HCT116 (cell line): ENCODE results near the gene C10orf143. TPM values are rescaled to one million over a fixed set of nuclear protein-coding genes. Genes with fewer than 3 reads are reported as not detected.

Source experiments
- ATAC-seq: fragments of 200-7000 bp; cut with Tn5 transposase; 2 replicates; pipeline ENCODE4 v1.9.1; 2020; ENCODE audit warnings: mild to moderate bottlenecking, moderate library complexity
- BruUV-seq: library from RNA; stranded (reverse); fragments of 400-500 nt; replicated peaks from 2 replicates; lab custom pipeline; 2021; lab: Mats Ljungman, UMichigan
- CTCF ChIA-PET: fragments of 300-600 bp; sonication (Branson Sonifier 250); formaldehyde crosslinking; loops from one replicate; lab custom pipeline; 2021; ENCODE audit warnings: antibody characterized with exemption; lab: Charles Lee
- POLR2A ChIA-PET: fragments of 300-600, 350-600 bp; sonication (Branson Sonifier 250); formaldehyde crosslinking; loops from one replicate; lab custom pipeline; 2021; ENCODE audit warnings: antibody characterized with exemption; lab: Charles Lee
- RAD21 ChIA-PET, 2 experiments: fragments of 300-600 bp; sonication (Branson Sonifier 250); formaldehyde crosslinking; loops; one replicate each; lab custom pipeline; 2023; ENCODE audit warnings: low total read pairs in 2 of 2; ENCODE audit not compliant: uncharacterized antibody in 2 of 2, unreplicated experiment in 2 of 2, low non-redundant PET in 1 of 2; lab: Charles Lee
- DNase-seq: peaks from one replicate; pipeline ENCODE4 v3.0.0-alpha.2; 2010; ENCODE audit warnings: low read depth, low spot score
- H2AFZ ChIP-seq: fragments of 200-600 bp; shearing (Covaris generic), sonication (generic); 2 replicates; pipeline ENCODE4 v1.6.1; 2017; ENCODE audit warnings: low read depth, mixed run types, mixed read lengths, antibody characterized with exemption, low read length; ENCODE audit not compliant: poor library complexity, severe bottlenecking
- H3K27ac ChIP-seq: 2 replicates; pipeline ENCODE4 v1.5.1; 2012; ENCODE audit warnings: low read depth, low read length
- H3K27me3 ChIP-seq: fragments of 200-600 bp; sonication (generic); 2 replicates; pipeline ENCODE4 v1.6.1; 2016; ENCODE audit warnings: mixed run types, low read length, mixed read lengths; ENCODE audit not compliant: insufficient read depth
- H3K36me3 ChIP-seq, 2 experiments: fragments of 200-500 bp in 1 of 2; fragments of 200-600 bp in 1 of 2; sonication (Bioruptor generic) in 1 of 2; sonication (generic) in 1 of 2; 2 replicates each; pipeline versions ENCODE4 v1.5.1 to v1.6.1; 2014 to 2016; ENCODE audit warnings: low read length in 2 of 2, inconsistent platforms in 1 of 2, mixed read lengths in 1 of 2, mixed run types in 1 of 2; ENCODE audit not compliant: insufficient read depth in 2 of 2, control insufficient read depth in 1 of 2
- H3K4me1 ChIP-seq, 2 experiments: fragments of 200-600 bp in 1 of 2; sonication (generic) in 1 of 2; 2 replicates each; pipeline versions ENCODE4 v1.5.1 to v1.6.1; 2012 to 2017; ENCODE audit warnings: low read length in 2 of 2, inconsistent platforms in 1 of 2, mild to moderate bottlenecking in 1 of 2, mixed read lengths in 1 of 2, mixed run types in 1 of 2, moderate library complexity in 1 of 2; ENCODE audit not compliant: insufficient read depth in 2 of 2, control insufficient read depth in 1 of 2
- H3K4me2 ChIP-seq: fragments of 200-600 bp; sonication (generic); 2 replicates; pipeline ENCODE4 v1.6.1; 2017; ENCODE audit warnings: mixed run types, low read length, mixed read lengths
- H3K4me3 ChIP-seq, 2 experiments: fragments of 200-600 bp in 1 of 2; sonication (generic) in 1 of 2; replicated peaks in 1 of 2; 2 replicates each; pipeline ENCODE4 v1.5.1; 2011 to 2016; ENCODE audit warnings: low read length in 2 of 2, control low read depth in 1 of 2, low read depth in 1 of 2, mild to moderate bottlenecking in 1 of 2, mixed read lengths in 1 of 2, mixed run types in 1 of 2
- H3K79me2 ChIP-seq: fragments of 200-600 bp; sonication (generic); 2 replicates; pipeline ENCODE4 v1.6.1; 2017; ENCODE audit warnings: mild to moderate bottlenecking, mixed run types, low read length, moderate library complexity, mixed read lengths; ENCODE audit not compliant: insufficient read depth
- H3K9ac ChIP-seq: fragments of 200-600 bp; sonication (generic); 2 replicates; pipeline ENCODE4 v1.6.1; 2016; ENCODE audit warnings: low read length, mixed read lengths
- H3K9me2 ChIP-seq: fragments of 200-600 bp; sonication (generic), shearing (Covaris generic); 2 replicates; pipeline ENCODE4 v1.6.1; 2017; ENCODE audit warnings: mixed run types, mild to moderate bottlenecking, moderate library complexity; ENCODE audit not compliant: insufficient read depth
- H3K9me3 ChIP-seq, 2 experiments: fragments of 200-500 bp in 1 of 2; fragments of 200-600 bp in 1 of 2; sonication (Bioruptor generic) in 1 of 2; sonication (generic) in 1 of 2; 2 replicates each; pipeline ENCODE4 v1.6.1; 2014 to 2017; ENCODE audit warnings: low read length in 2 of 2, mixed read lengths in 2 of 2, inconsistent platforms in 1 of 2, low read depth in 1 of 2, mild to moderate bottlenecking in 1 of 2, mixed run types in 1 of 2, moderate library complexity in 1 of 2; ENCODE audit not compliant: control insufficient read depth in 1 of 2, insufficient read depth in 1 of 2
- H4K20me1 ChIP-seq: fragments of 200-600 bp; sonication (generic), shearing (Covaris generic); 2 replicates; pipeline ENCODE4 v1.6.1; 2017; ENCODE audit warnings: mixed run types, mild to moderate bottlenecking, moderate library complexity; ENCODE audit not compliant: insufficient read depth
- EZH2phosphoT487 ChIP-seq: fragments of 200-600 bp; IDR thresholded peaks from 2 replicates; pipeline ENCODE4 v1.6.1; 2018; ENCODE audit warnings: antibody characterized with exemption, borderline replicate concordance
- JUND ChIP-seq: IDR thresholded peaks from 2 replicates; pipeline ENCODE4 v1.6.1; 2012
- TCF7L2 ChIP-seq: IDR thresholded peaks from 2 replicates; pipeline ENCODE4 v1.7.0; 2011; ENCODE audit warnings: borderline replicate concordance, inconsistent platforms; ENCODE audit not compliant: insufficient read depth, insufficient read length; ENCODE audit errors: extremely low read depth
- YY1 ChIP-seq: IDR thresholded peaks from 2 replicates; pipeline ENCODE4 v1.6.1; 2011; ENCODE audit warnings: low read length, low read depth, moderate library complexity, mild to moderate bottlenecking; ENCODE audit not compliant: insufficient replicate concordance; ENCODE audit errors: extremely low read depth
- ZBTB33 ChIP-seq: IDR thresholded peaks from 2 replicates; pipeline ENCODE4 v1.6.1; 2011; ENCODE audit warnings: mild to moderate bottlenecking, low read length, moderate library complexity; ENCODE audit not compliant: insufficient replicate concordance; ENCODE audit errors: extremely low read depth
- intact Hi-C: fragments of 100-400 bp; cut with micrococcal nuclease; formaldehyde crosslinking; loops from 2 replicates; pipeline ENCODE4 v1.10.0; 2022
- total RNA-seq: library from RNA; stranded (reverse); gene quantifications from one replicate; pipeline ENCODE4 v1.2.1, GENCODE V29; 2021; ENCODE audit not compliant: unreplicated experiment

C10orf143 gene
- total RNA-seq, 1 experiment from 2014 or later = 0.66 TPM

GRCh38 chr10:130041451-130042371 lies 68.9 kb downstream of the C10orf143 start:
- no peak for DNase-seq
- RAD21 ChIA-PET = no interaction called here
- no peaks in the 10 kb centered on the region for H3K36me3 ChIP-seq

More at GRCh38 chr10:130041451-130042371, 68.9 kb downstream of the C10orf143 start:
- Histone ChIP-seq H3K4me2 (no peak overlapping the region), H3K27me3 (no peaks in the 10 kb centered on the region), H3K79me2 (no peaks in the 10 kb centered on the region), H3K9ac (no peak overlapping the region), H3K4me3 (no peak overlapping the region), H3K9me3 (no peaks in the 10 kb centered on the region), H4K20me1 (no peaks in the 10 kb centered on the region), H3K4me1 (no peaks in the 10 kb centered on the region), H3K9me2 (no peaks in the 10 kb centered on the region), H2AFZ (no peak overlapping the region), H3K27ac (no peak overlapping the region)
- TF ChIP-seq JUND (no peak), EZH2phosphoT487 (no peak), ZBTB33 (no peak), TCF7L2 (no peak), YY1 (no peak)
- ChIA-PET POLR2A (no interaction called here), CTCF (no interaction called here)
- intact Hi-C loops = no loop called here
- BruUV-seq = no TSS peak
- ATAC-seq = no peak
